KMS-11 (cell line): Measurements from ENCODE around the gene PAM16.

ENCODE experiments used
- H2AFZ ChIP-seq: fragments of 200-600 bp; sonication (generic); 2 replicates; pipeline ENCODE4 v1.6.1; 2016; ENCODE audit warnings: antibody characterized with exemption, mixed run types, low read depth
- H3K27ac ChIP-seq: fragments of 200-600 bp; sonication (generic); 2 replicates; pipeline ENCODE4 v1.6.1; 2016; ENCODE audit warnings: mild to moderate bottlenecking, mixed run types
- H3K27me3 ChIP-seq: fragments of 200-600 bp; sonication (generic); 2 replicates; pipeline ENCODE4 v1.6.1; 2017; ENCODE audit warnings: mild to moderate bottlenecking, low read depth, mixed run types, moderate library complexity; ENCODE audit not compliant: insufficient read depth
- H3K36me3 ChIP-seq: fragments of 200-600 bp; sonication (generic); 2 replicates; pipeline ENCODE4 v1.6.1; 2017; ENCODE audit warnings: mild to moderate bottlenecking, mixed run types; ENCODE audit not compliant: insufficient read depth
- H3K4me1 ChIP-seq: fragments of 200-600 bp; sonication (generic); 2 replicates; pipeline ENCODE4 v1.6.1; 2016; ENCODE audit warnings: mild to moderate bottlenecking, low read depth, mixed run types; ENCODE audit not compliant: poor library complexity, severe bottlenecking
- H3K4me2 ChIP-seq: fragments of 200-600 bp; sonication (generic); 2 replicates; pipeline ENCODE4 v1.7.0; 2016; ENCODE audit warnings: mild to moderate bottlenecking, mixed run types
- H3K4me3 ChIP-seq: fragments of 200-600 bp; sonication (generic); IDR thresholded peaks from 2 replicates; pipeline ENCODE4 v1.6.1; 2017; ENCODE audit warnings: low read depth, low read length, mixed read lengths; ENCODE audit not compliant: insufficient read depth
- H3K79me2 ChIP-seq: fragments of 200-600 bp; sonication (generic); 2 replicates; pipeline ENCODE4 v1.6.1; 2016; ENCODE audit warnings: low read depth, mixed run types; ENCODE audit not compliant: insufficient read depth
- H3K9ac ChIP-seq: fragments of 200-600 bp; sonication (generic); 2 replicates; pipeline ENCODE4 v1.6.1; 2016; ENCODE audit warnings: mild to moderate bottlenecking, mixed run types
- H4K20me1 ChIP-seq: fragments of 200-600 bp; sonication (generic); 2 replicates; pipeline ENCODE4 v1.6.1; 2016; ENCODE audit warnings: mild to moderate bottlenecking, mixed run types; ENCODE audit not compliant: insufficient read depth
- TF ChIP-seq, protein P1 (sequence below): fragments of 200-600 bp; sonication (generic); conservative IDR thresholded peaks from 2 replicates; pipeline ENCODE4 v1.6.1; 2017; ENCODE audit warnings: low read depth, mild to moderate bottlenecking, antibody characterized with exemption, low read length, moderate library complexity, mixed read lengths

The PAM16 gene

DNA sequence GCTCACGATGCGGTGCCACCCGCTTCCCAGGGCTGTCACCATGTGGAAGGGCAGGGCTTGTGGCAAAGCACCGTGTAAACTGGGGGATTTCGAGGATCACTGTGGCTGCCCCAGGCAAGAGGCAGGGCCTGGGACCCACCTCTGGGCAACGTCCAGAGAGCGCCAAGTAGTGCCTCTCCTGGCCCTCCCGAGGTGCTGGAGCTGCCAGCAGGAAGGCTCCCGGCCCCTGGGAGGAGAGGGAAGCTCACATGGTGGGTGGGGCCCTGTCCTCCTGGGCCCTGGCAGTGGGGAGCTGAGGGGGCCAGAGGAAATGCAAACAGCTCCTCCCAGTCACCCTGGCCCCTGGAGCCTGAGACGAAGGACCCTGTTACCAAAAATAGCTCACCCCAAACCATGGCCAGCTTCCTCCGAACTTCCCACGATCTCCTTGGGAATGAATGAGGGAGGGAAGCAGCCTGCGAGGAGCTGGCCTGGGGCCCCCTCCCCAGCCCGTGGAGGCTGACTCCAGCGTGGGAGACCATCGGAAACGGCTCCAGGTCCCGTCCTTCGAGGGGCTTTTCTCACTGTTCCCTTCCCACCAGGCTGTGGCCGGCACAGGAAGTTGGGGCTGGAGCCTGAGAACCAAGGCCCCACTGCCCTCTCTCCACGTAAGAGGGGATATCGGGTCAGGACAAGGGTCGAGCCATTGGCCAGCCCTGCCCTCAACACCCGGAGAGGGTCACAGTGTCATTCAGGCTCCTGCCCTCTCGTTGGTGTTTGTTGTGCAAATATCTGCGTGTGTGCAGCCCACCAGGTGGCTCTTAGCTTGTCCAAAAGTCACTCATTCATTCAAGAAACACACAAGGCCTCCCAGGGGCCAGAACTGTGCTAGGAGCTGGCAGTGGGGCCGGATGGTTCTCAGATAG lies 38.2 kb upstream of the PAM16 start:
- H2AFZ ChIP-seq: no peak overlapping the region
- no peak overlapping the region for H3K9ac ChIP-seq
- no peaks in the 10 kb centered on the region for H3K4me1 ChIP-seq
- no peaks in the 10 kb centered on the region for H3K27me3 ChIP-seq
- no peaks in the 10 kb centered on the region; the same call in 1 of the 2 replicates for H3K79me2 ChIP-seq
- TF ChIP-seq, protein P1, sequence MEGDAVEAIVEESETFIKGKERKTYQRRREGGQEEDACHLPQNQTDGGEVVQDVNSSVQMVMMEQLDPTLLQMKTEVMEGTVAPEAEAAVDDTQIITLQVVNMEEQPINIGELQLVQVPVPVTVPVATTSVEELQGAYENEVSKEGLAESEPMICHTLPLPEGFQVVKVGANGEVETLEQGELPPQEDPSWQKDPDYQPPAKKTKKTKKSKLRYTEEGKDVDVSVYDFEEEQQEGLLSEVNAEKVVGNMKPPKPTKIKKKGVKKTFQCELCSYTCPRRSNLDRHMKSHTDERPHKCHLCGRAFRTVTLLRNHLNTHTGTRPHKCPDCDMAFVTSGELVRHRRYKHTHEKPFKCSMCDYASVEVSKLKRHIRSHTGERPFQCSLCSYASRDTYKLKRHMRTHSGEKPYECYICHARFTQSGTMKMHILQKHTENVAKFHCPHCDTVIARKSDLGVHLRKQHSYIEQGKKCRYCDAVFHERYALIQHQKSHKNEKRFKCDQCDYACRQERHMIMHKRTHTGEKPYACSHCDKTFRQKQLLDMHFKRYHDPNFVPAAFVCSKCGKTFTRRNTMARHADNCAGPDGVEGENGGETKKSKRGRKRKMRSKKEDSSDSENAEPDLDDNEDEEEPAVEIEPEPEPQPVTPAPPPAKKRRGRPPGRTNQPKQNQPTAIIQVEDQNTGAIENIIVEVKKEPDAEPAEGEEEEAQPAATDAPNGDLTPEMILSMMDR: no peak
- no peaks in the 10 kb centered on the region for H4K20me1 ChIP-seq
- no peak overlapping the region for H3K4me3 ChIP-seq
- no peak overlapping the region for H3K4me2 ChIP-seq
- H3K36me3 ChIP-seq: no peaks in the 10 kb centered on the region
- no peak overlapping the region for H3K27ac ChIP-seq

DNA sequence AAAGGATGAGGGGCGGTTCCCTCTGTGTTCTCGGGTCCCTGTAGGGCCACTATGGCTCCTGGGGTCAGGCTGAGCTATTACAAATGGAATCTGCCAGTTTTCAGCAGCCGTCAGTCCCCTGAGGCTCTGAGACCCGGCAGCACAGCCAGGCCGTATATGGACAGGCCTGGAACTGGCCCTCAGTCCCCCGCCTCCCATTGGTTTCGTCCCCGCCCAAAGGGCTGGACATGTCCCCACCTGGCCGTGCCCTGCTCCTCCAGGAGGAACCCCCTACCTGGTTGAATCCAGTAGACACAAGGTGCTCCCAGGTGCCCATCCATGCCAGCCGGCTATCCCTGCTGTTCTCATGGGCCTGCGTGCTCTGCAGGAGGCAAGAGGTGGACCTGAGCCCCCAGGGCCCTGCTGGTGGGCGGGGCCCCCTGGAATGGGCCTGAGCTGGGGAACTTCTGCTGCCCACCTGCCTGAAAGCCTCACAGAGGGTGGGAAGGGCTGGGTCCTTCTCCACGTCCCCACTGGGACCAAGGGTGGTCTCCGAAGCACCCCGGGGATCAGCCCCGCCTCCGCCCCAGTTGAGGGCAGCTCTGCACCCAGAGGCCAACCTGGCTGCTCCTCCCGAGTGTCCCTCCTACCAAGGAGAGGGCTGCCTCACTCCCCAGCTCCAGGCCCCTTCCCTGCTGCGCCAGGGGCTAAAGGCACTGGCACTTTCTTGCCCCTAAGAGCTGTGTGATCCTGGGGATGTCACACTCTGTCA lies 37.3 kb upstream of the PAM16 start:
- H3K79me2 ChIP-seq: no peaks in the 10 kb centered on the region; the same call in 1 of the 2 replicates
- no peaks in the 10 kb centered on the region for H4K20me1 ChIP-seq
- H3K4me1 ChIP-seq: no peaks in the 10 kb centered on the region
- H3K9ac ChIP-seq: no peak overlapping the region
- no peak overlapping the region for H2AFZ ChIP-seq
- H3K36me3 ChIP-seq: no peaks in the 10 kb centered on the region
- no peak overlapping the region for H3K4me3 ChIP-seq
- no peaks in the 10 kb centered on the region for H3K27me3 ChIP-seq
- H3K27ac ChIP-seq: no peak overlapping the region
- TF ChIP-seq, protein P1: no peak
- no peak overlapping the region for H3K4me2 ChIP-seq

DNA sequence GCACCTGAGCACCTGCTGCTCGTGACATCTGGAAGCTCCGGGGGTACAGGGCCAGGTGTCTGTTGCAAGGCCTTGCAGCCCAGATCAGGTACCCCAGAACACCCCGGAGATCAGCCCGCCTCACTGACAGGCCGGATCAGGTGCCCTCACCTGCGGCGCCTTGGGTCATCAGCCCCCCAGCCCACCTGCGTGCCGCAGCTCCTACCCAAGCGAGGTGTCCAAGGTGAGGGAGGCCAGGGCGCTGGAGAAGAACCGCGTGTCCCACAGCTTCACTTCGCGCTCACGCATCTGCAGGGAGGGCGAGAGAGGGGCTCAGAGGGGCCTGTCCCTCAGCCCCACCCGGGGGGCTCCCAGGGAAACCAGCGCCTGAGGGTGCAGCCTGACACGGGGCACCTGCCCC lies 36.7 kb upstream of the PAM16 start:
- Histone ChIP-seq H3K27ac (no peak overlapping the region), H3K4me2 (no peak overlapping the region), H3K79me2 (no peaks in the 10 kb centered on the region; the same call in 1 of the 2 replicates), H3K4me1 (no peaks in the 10 kb centered on the region), H4K20me1 (no peaks in the 10 kb centered on the region), H3K9ac (no peak overlapping the region), H3K27me3 (no peaks in the 10 kb centered on the region), H2AFZ (no peak overlapping the region), H3K36me3 (no peaks in the 10 kb centered on the region), H3K4me3 (no peak overlapping the region)
- TF ChIP-seq, protein P1: no peak

DNA sequence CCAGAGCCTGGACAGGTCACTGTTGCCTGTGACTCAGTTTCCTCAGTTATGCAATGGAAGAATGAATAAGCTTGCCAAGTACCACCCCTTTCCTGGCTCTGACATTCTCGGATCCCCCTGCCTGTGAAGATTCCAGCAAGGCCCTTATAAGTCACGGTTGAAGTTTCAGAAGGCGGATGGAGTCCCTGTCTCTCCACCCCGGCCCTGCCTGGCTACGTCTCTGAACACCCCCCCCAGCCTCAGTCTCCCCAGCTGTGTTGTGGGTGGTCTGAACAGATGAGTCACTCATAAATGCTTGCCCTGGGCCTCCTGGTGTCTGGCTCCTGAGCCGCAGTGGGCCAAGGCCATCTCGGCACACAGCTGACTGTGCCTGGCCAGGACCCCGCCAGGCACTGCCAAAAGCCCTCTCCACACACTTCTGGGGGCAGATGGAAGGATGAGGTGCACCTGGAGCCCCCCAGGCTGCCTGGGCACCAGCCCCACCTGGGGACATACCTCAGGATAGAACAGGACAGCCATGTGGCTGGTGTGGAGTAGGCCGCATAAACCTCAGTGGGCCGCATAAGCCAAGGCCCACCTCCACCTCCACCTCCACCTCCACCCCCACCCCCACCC lies 35.9 kb upstream of the PAM16 start:
- Histone ChIP-seq H4K20me1 (no peaks in the 10 kb centered on the region), H3K4me3 (no peak overlapping the region), H3K79me2 (no peaks in the 10 kb centered on the region; the same call in 1 of the 2 replicates), H3K27ac (no peak overlapping the region), H3K4me1 (no peaks in the 10 kb centered on the region), H3K27me3 (no peaks in the 10 kb centered on the region), H3K9ac (no peak overlapping the region), H3K4me2 (no peak overlapping the region), H3K36me3 (no peaks in the 10 kb centered on the region), H2AFZ (no peak overlapping the region)
- TF ChIP-seq, protein P1: no peak
